Neural cell (in vitro differentiated cells): ENCODE measurements around the gene IL13RA1. TPM values are rescaled to one million over a fixed set of nuclear protein-coding genes. Genes with fewer than 3 reads are reported as not detected.

ENCODE experiments used
- H2AFZ ChIP-seq: fragments of 200-600, 300-800 bp; sonication (generic), shearing (Covaris generic); 2 replicates; pipeline ENCODE4 v1.6.0; 2014; ENCODE audit warnings: low read depth, mild to moderate bottlenecking, antibody characterized with exemption, low read length, moderate library complexity
- H3F3A ChIP-seq: fragments of 200-600 bp; shearing (Covaris generic); 2 replicates; pipeline ENCODE4 v1.6.1; 2016; ENCODE audit warnings: mild to moderate bottlenecking, moderate library complexity, mixed read lengths, antibody characterized with exemption, low read length; ENCODE audit not compliant: insufficient read depth, poor library complexity, severe bottlenecking
- H3K27ac ChIP-seq: fragments of 200-600, 300-800 bp; sonication (generic), shearing (Covaris generic); 2 replicates; pipeline ENCODE4 v1.5.1; 2014; ENCODE audit warnings: mild to moderate bottlenecking, low read length, moderate library complexity
- H3K27me3 ChIP-seq: fragments of 300-800, 200-600 bp; sonication (generic), shearing (Covaris generic); 2 replicates; pipeline ENCODE4 v1.6.0; 2014; ENCODE audit warnings: mild to moderate bottlenecking, low read depth, low read length, moderate library complexity; ENCODE audit not compliant: insufficient read depth
- H3K36me3 ChIP-seq: fragments of 300-800, 200-600 bp; sonication (generic), shearing (Covaris generic); 2 replicates; pipeline ENCODE4 v1.5.1; 2014; ENCODE audit warnings: mild to moderate bottlenecking, antibody characterized with exemption, low read length, moderate library complexity; ENCODE audit not compliant: insufficient read depth
- H3K4me2 ChIP-seq: fragments of 300-800, 200-600 bp; sonication (generic), shearing (Covaris generic); 2 replicates; pipeline ENCODE4 v1.6.0; 2014; ENCODE audit warnings: mild to moderate bottlenecking, low read length
- H3K4me3 ChIP-seq: fragments of 300-800, 200-600 bp; sonication (generic), shearing (Covaris generic); 2 replicates; pipeline ENCODE4 v1.5.1; 2014; ENCODE audit warnings: mild to moderate bottlenecking, low read length, moderate library complexity
- H3K79me2 ChIP-seq: fragments of 200-600 bp; shearing (Covaris generic); replicated peaks from 2 replicates; pipeline ENCODE4 v1.6.0; 2014; ENCODE audit warnings: mild to moderate bottlenecking, low read length, moderate library complexity; ENCODE audit not compliant: insufficient read depth
- H3K9ac ChIP-seq: fragments of 300-800, 200-600 bp; sonication (generic), shearing (Covaris generic); 2 replicates; pipeline ENCODE4 v1.6.1; 2016; ENCODE audit warnings: mild to moderate bottlenecking, low read length, mixed read lengths
- H3K9me2 ChIP-seq: fragments of 200-600 bp; shearing (Covaris generic); 2 replicates; pipeline ENCODE4 v1.6.1; 2016; ENCODE audit warnings: mild to moderate bottlenecking, low read length, mixed read lengths; ENCODE audit not compliant: insufficient read depth
- H3K9me3 ChIP-seq: fragments of 200-600, 300-800 bp; sonication (generic), shearing (Covaris generic); 2 replicates; pipeline ENCODE4 v1.6.1; 2016; ENCODE audit warnings: mild to moderate bottlenecking, mixed run types, low read length, moderate library complexity, mixed read lengths
- H4K20me1 ChIP-seq: fragments of 200-600 bp; shearing (Covaris generic); 2 replicates; pipeline ENCODE4 v1.6.1; 2016; ENCODE audit warnings: mild to moderate bottlenecking, mixed run types; ENCODE audit not compliant: insufficient read depth
- CTCF ChIP-seq: fragments of 450-650 bp; IDR thresholded peaks from 2 replicates; pipeline ENCODE4 v1.5.1; 2014; ENCODE audit warnings: antibody characterized with exemption, mild to moderate bottlenecking, moderate library complexity; ENCODE audit not compliant: poor library complexity, severe bottlenecking
- EP300 ChIP-seq: fragments of 450-650 bp; conservative IDR thresholded peaks from 2 replicates; pipeline ENCODE4 v1.6.1; 2014; ENCODE audit warnings: antibody characterized with exemption, mild to moderate bottlenecking, moderate library complexity; ENCODE audit not compliant: poor library complexity, severe bottlenecking
- EZH2 ChIP-seq: fragments of 200-600, 300-800 bp; shearing (Covaris generic), sonication (generic); IDR thresholded peaks from 2 replicates; pipeline ENCODE4 v1.6.1; 2014; ENCODE audit warnings: antibody characterized with exemption, low read length, borderline replicate concordance, mild to moderate bottlenecking; ENCODE audit not compliant: insufficient read depth, poor library complexity, severe bottlenecking
- MXI1 ChIP-seq: fragments of 450-650 bp; conservative IDR thresholded peaks from 2 replicates; pipeline ENCODE4 v1.6.1; 2014; ENCODE audit warnings: antibody characterized with exemption, mild to moderate bottlenecking; ENCODE audit not compliant: poor library complexity, severe bottlenecking
- POLR2AphosphoS5 ChIP-seq: IDR thresholded peaks from 2 replicates; pipeline ENCODE4 v1.6.1; 2012
- RAD21 ChIP-seq: fragments of 450-650 bp; conservative IDR thresholded peaks from 2 replicates; pipeline ENCODE4 v1.6.1; 2014; ENCODE audit warnings: antibody characterized with exemption, mild to moderate bottlenecking, moderate library complexity
- REST ChIP-seq: IDR thresholded peaks from 2 replicates; pipeline ENCODE4 v1.6.1; 2012; ENCODE audit warnings: borderline replicate concordance
- SMC3 ChIP-seq: fragments of 450-650 bp; conservative IDR thresholded peaks from 2 replicates; pipeline ENCODE4 v1.6.1; 2014; ENCODE audit warnings: antibody characterized with exemption, mild to moderate bottlenecking, moderate library complexity; ENCODE audit not compliant: poor library complexity
- TAF1 ChIP-seq: IDR thresholded peaks from 2 replicates; pipeline ENCODE4 v1.6.1; 2012; ENCODE audit warnings: low read depth
- polyA plus RNA-seq: library from polyadenylated mRNA; depleted of rRNA; stranded (reverse); fragments of >200 nt; gene quantifications from 2 replicates; pipeline ENCODE4 v1.2.3, GENCODE V29; 2014

IL13RA1 gene
- polyA plus RNA-seq, 1 donor from 2014 or later = 0.30 TPM

GRCh38 chrX:118694638-118695037 lies 32.8 kb upstream of the IL13RA1 start:
- Histone ChIP-seq H4K20me1 (no peaks in the 10 kb centered on the region), H3K36me3 (no peaks in the 10 kb centered on the region), H3K9me2 (no peaks in the 10 kb centered on the region), H3K9me3 (no peaks in the 10 kb centered on the region), H3F3A (no peaks in the 10 kb centered on the region), H3K9ac (no peak overlapping the region), H3K27me3 (no peaks in the 10 kb centered on the region), H3K4me3 (no peak overlapping the region), H3K79me2 (no peaks in the 10 kb centered on the region), H3K27ac (no peak overlapping the region), H2AFZ (no peak overlapping the region), H3K4me2 (no peak overlapping the region)
- TF ChIP-seq MXI1 = no peak
- no peak for TF ChIP-seq POLR2AphosphoS5
- no peak for TF ChIP-seq REST
- TF ChIP-seq EP300 = no peak
- no peak for TF ChIP-seq TAF1
- TF ChIP-seq RAD21 = no peak
- no peak for TF ChIP-seq SMC3
- no peak for TF ChIP-seq CTCF

- Histone ChIP-seq H3K27ac (no peak overlapping the region), H3K79me2 (no peaks in the 10 kb centered on the region), H3K4me3 (no peak overlapping the region), H3K27me3 (no peaks in the 10 kb centered on the region), H3K9me3 (no peaks in the 10 kb centered on the region), H3F3A (no peaks in the 10 kb centered on the region), H3K9ac (no peak overlapping the region), H3K36me3 (no peaks in the 10 kb centered on the region), H3K9me2 (no peaks in the 10 kb centered on the region), H2AFZ (no peak overlapping the region), H3K4me2 (no peak overlapping the region), H4K20me1 (no peaks in the 10 kb centered on the region)
- TF ChIP-seq MXI1 (no peak), EZH2 (no peak), SMC3 (no peak), EP300 (no peak), TAF1 (no peak), POLR2AphosphoS5 (no peak), RAD21 (no peak), CTCF (no peak), REST (no peak)
Measured at GRCh38 chrX:118698516-118699170, 28.8 kb upstream of the IL13RA1 start.
